Osteocyte (in vitro differentiated cells): ENCODE measurements around the gene SGPL1. TPM values are rescaled to one million over a fixed set of nuclear protein-coding genes. Genes with fewer than 3 reads are reported as not detected.
"Not testable (repeated sequence)": the region's sequence is repeated elsewhere in the genome, so short reads cannot be mapped to it uniquely, and the experiment has no call there.

ENCODE experiments used
- DNase-seq: peaks from one replicate; pipeline ENCODE4 v3.0.0; 2021; ENCODE audit warnings: mixed read lengths; ENCODE audit not compliant: unreplicated experiment; ENCODE audit errors: extremely low spot score
- H3K27ac Mint-ChIP-seq: one replicate; pipeline ENCODE4 v1.8.0; 2021; ENCODE audit warnings: mild to moderate bottlenecking, mixed read lengths; ENCODE audit not compliant: unreplicated experiment
- H3K27me3 Mint-ChIP-seq: one replicate; pipeline ENCODE4 v1.8.0; 2021; ENCODE audit warnings: mixed read lengths; ENCODE audit not compliant: unreplicated experiment
- H3K36me3 Mint-ChIP-seq: one replicate; pipeline ENCODE4 v1.8.0; 2021; ENCODE audit warnings: mixed read lengths; ENCODE audit not compliant: unreplicated experiment
- H3K4me1 Mint-ChIP-seq: one replicate; pipeline ENCODE4 v1.8.0; 2021; ENCODE audit warnings: mixed read lengths; ENCODE audit not compliant: unreplicated experiment
- H3K4me3 Mint-ChIP-seq: one replicate; pipeline ENCODE4 v1.8.0; 2021; ENCODE audit warnings: mild to moderate bottlenecking, moderate library complexity, mixed read lengths; ENCODE audit not compliant: unreplicated experiment
- H3K9me3 Mint-ChIP-seq: one replicate; pipeline ENCODE4 v1.8.0; 2021; ENCODE audit warnings: mixed read lengths; ENCODE audit not compliant: unreplicated experiment
- CTCF ChIP-seq: fragments of 200-600 bp; sonication (generic); IDR thresholded peaks from 2 replicates; pipeline ENCODE4 v1.5.0; 2021; ENCODE audit warnings: antibody characterized with exemption, mild to moderate bottlenecking, moderate library complexity
- long read RNA-seq: library from polyadenylated mRNA; unstranded; transcript quantifications from one replicate; pipeline ENCODE4 v2.0.0, GENCODE V29; 2021
- total RNA-seq: library from RNA; stranded (reverse); gene quantifications from 2 replicates; pipeline ENCODE4 v1.2.1, GENCODE V29; 2021

SGPL1 gene
- 58.1 and 60.3 TPM in 2 replicates for total RNA-seq
- long read RNA-seq, full-length matches to known transcripts: 2 of 34 reads
- long read RNA-seq, partial matches to known transcripts: 28 of 34 reads
- long read RNA-seq, other reads (novel, unspliced or antisense): 4 of 34 reads

GRCh38 chr10:70815504-70816219 lies at the start of gene SGPL1:
SGPL1 (plus strand) TSS chr10:70815948; CDS start chr10:70816854, 906 bp downstream.
- TF ChIP-seq CTCF: peak; percentile 98
- peaks cover 10% of the 10 kb centered on the region for H3K36me3 Mint-ChIP-seq
- peak within 1 kb of the TSS; percentile 92 for H3K27ac Mint-ChIP-seq
- H3K9me3 Mint-ChIP-seq: no peaks in the 10 kb centered on the region
- peak; percentile 97 for DNase-seq
- peaks cover 21% of the 10 kb centered on the region for H3K4me1 Mint-ChIP-seq
- no peaks in the 10 kb centered on the region for H3K27me3 Mint-ChIP-seq
- peak within 1 kb of the TSS; percentile 89 for H3K4me3 Mint-ChIP-seq

- H3K9me3 Mint-ChIP-seq, H3K4me3 Mint-ChIP-seq, H3K36me3 Mint-ChIP-seq, DNase-seq, H3K4me1 Mint-ChIP-seq, H3K27ac Mint-ChIP-seq: not testable (repeated sequence)
- peaks cover 33% of the 10 kb centered on the region for H3K27me3 Mint-ChIP-seq
Measured at GRCh38 chr10:70768026-70768685, 47.6 kb upstream of the SGPL1 start.

- H3K27ac Mint-ChIP-seq: no peak overlapping the region
- peaks cover 33% of the 10 kb centered on the region for H3K27me3 Mint-ChIP-seq
- H3K9me3 Mint-ChIP-seq: peaks cover 4% of the 10 kb centered on the region
- no peak for DNase-seq
- no peaks in the 10 kb centered on the region for H3K36me3 Mint-ChIP-seq
- H3K4me1 Mint-ChIP-seq: no peaks in the 10 kb centered on the region
- H3K4me3 Mint-ChIP-seq: no peak overlapping the region
- TF ChIP-seq CTCF: no peak
Measured at GRCh38 chr10:70769121-70769520, 46.6 kb upstream of the SGPL1 start.

GRCh38 chr10:70770001-70770400 lies 45.7 kb upstream of the SGPL1 start:
- peaks cover 33% of the 10 kb centered on the region for H3K27me3 Mint-ChIP-seq

GRCh38 chr10:70770516-70770915 lies 45.2 kb upstream of the SGPL1 start:
- H3K4me1 Mint-ChIP-seq, DNase-seq, H3K36me3 Mint-ChIP-seq, H3K4me3 Mint-ChIP-seq, H3K27ac Mint-ChIP-seq, H3K9me3 Mint-ChIP-seq: not testable (repeated sequence)
- peaks cover 33% of the 10 kb centered on the region for H3K27me3 Mint-ChIP-seq

More at GRCh38 chr10:70770001-70770400, 45.7 kb upstream of the SGPL1 start:
- peaks cover 4% of the 10 kb centered on the region for H3K9me3 Mint-ChIP-seq
- H3K4me3 Mint-ChIP-seq: no peak overlapping the region
- no peak overlapping the region for H3K27ac Mint-ChIP-seq
- no peaks in the 10 kb centered on the region for H3K4me1 Mint-ChIP-seq
- no peaks in the 10 kb centered on the region for H3K36me3 Mint-ChIP-seq
- no peak for DNase-seq
- no peak for TF ChIP-seq CTCF
